ENCODE data around the gene PHYHD1.

DNA sequence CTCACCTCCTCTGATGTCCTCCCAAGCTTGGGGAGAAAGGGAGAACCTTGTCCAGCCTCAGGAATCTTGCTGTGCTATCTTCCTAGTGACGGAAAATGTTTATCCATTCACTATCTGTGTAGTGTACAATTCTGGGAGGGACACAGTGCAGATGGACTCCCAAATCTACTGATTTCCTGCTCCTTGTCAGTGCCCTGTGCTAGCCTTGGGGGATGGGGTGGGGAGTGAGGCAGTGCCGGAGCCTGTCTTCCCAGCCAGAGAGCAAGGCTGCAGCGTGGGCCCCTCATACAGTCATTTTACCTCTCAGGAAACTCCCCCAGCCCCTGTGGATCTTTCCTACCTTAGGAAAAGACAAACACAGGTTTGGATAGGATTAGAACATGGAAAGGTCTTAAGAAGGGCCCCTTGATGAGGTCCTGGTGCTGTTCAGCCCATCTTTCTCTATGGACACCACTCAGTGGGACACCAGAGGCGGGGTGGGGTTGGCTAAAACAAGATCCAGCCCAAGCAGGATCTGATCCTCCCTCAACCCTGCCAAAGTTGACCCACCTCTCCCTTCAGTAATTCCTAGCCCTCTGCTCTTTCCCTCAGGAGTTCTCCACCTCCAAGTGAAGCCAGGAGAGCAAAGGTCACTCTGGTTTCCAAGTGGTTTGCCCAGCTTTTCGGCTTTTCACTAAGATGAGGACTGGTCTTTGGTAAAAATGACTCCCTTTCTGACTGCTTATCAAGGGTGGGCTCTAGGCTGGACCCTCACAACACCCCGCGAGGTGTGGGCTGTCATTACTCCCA lies 23.2 kb downstream of the PHYHD1 start:
- TF ChIP-seq, protein P1, sequence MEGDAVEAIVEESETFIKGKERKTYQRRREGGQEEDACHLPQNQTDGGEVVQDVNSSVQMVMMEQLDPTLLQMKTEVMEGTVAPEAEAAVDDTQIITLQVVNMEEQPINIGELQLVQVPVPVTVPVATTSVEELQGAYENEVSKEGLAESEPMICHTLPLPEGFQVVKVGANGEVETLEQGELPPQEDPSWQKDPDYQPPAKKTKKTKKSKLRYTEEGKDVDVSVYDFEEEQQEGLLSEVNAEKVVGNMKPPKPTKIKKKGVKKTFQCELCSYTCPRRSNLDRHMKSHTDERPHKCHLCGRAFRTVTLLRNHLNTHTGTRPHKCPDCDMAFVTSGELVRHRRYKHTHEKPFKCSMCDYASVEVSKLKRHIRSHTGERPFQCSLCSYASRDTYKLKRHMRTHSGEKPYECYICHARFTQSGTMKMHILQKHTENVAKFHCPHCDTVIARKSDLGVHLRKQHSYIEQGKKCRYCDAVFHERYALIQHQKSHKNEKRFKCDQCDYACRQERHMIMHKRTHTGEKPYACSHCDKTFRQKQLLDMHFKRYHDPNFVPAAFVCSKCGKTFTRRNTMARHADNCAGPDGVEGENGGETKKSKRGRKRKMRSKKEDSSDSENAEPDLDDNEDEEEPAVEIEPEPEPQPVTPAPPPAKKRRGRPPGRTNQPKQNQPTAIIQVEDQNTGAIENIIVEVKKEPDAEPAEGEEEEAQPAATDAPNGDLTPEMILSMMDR (IDR thresholded peaks at IDR 0.05), result no peak
- TF ChIP-seq POLR2A (IDR thresholded peaks at IDR 0.05), result no peak
